A549 (cell line): ENCODE measurements around the gene PHTF1. TPM values are rescaled to one million over a fixed set of nuclear protein-coding genes. Genes with fewer than 3 reads are reported as not detected.

Experiments
- ATAC-seq, 2 experiments: fragments of 200-7000 bp in 1 of 2; fragments of >200 bp in 1 of 2; cut with Nextera tagmentation in 1 of 2; cut with Tn5 transposase in 1 of 2; 3 replicates each; pipeline versions ENCODE4 v1.8.0 to v1.9.1; 2018 to 2020; ENCODE audit warnings: mild to moderate bottlenecking in 1 of 2, moderate library complexity in 1 of 2
- CTCF ChIA-PET: fragments of 300-600 bp; sonication (Branson Sonifier 250); formaldehyde crosslinking; extraction: SDS; loops from one replicate; lab custom pipeline; 2021; ENCODE audit warnings: antibody characterized with exemption, inconsistent platforms; lab: Yijun Ruan, JAX
- POLR2A ChIA-PET: fragments of 350-600 bp; formaldehyde crosslinking; extraction: SDS; loops from one replicate; lab custom pipeline; 2021; ENCODE audit warnings: antibody characterized with exemption, inconsistent platforms; lab: Yijun Ruan, JAX
- DNase-seq, 2 experiments: peaks; one replicate each; pipeline versions ENCODE4 v3.0.0 to v3.0.0-alpha.2; 2011 to 2016; ENCODE audit warnings: low read depth in 1 of 2, low spot score in 1 of 2
- FAIRE-seq: peaks from 2 replicates; lab custom pipeline; 2011; peaks lifted over from hg19 to GRCh38; lab: Jason Lieb, UNC
- H3K27ac ChIP-seq, 2 experiments: fragments of >200 bp; sonication (Bioruptor Twin); formaldehyde crosslinking; 3 replicates each; pipeline ENCODE4 v1.5.1; 2016 to 2017
- H3K4me1 ChIP-seq: fragments of >200 bp; sonication (Bioruptor Twin); formaldehyde crosslinking; 3 replicates; pipeline ENCODE4 v1.6.1; 2016
- H3K4me2 ChIP-seq: fragments of >200 bp; sonication (Bioruptor Twin); formaldehyde crosslinking; 3 replicates; pipeline ENCODE4 v1.6.1; 2016
- H3K4me3 ChIP-seq: fragments of >200 bp; sonication (Bioruptor Twin); formaldehyde crosslinking; 3 replicates; pipeline ENCODE4 v1.5.1; 2016
- H3K9me3 ChIP-seq: fragments of >200 bp; sonication (Bioruptor Twin); formaldehyde crosslinking; 3 replicates; pipeline ENCODE4 v1.6.1; 2016
- CEBPB ChIP-seq, 2 experiments: fragments of >200 bp in 1 of 2; sonication (Bioruptor Twin) in 1 of 2; formaldehyde crosslinking in 1 of 2; IDR thresholded peaks; 2 replicates each; pipeline ENCODE4 v1.6.1; 2012 to 2016
- EHMT2 ChIP-seq: fragments of 200-600 bp; sonication (generic); IDR thresholded peaks from 2 replicates; pipeline ENCODE4 v1.6.1; 2016; ENCODE audit warnings: antibody characterized with exemption, low read depth, mild to moderate bottlenecking, moderate library complexity
- EP300 ChIP-seq, 2 experiments: fragments of >200 bp; sonication (Bioruptor Twin); formaldehyde crosslinking; IDR thresholded peaks; 2 replicates in 1 of 2; 3 replicates in 1 of 2; pipeline ENCODE4 v1.6.1; 2016 to 2017
- ESRRA ChIP-seq: fragments of 150-350 bp; IDR thresholded peaks from 2 replicates; pipeline ENCODE4 v1.6.1; 2014; ENCODE audit warnings: mild to moderate bottlenecking, low read length, borderline replicate concordance
- FOSL2 ChIP-seq, 2 experiments: fragments of 450-650 bp in 1 of 2; fragments of >200 bp in 1 of 2; sonication (Bioruptor Twin) in 1 of 2; formaldehyde crosslinking; IDR thresholded peaks; 2 replicates each; pipeline versions ENCODE4 v1.5.0 to v1.6.1; 2016 to 2020; ENCODE audit warnings: mild to moderate bottlenecking in 1 of 2, moderate library complexity in 1 of 2
- GATA3 ChIP-seq: IDR thresholded peaks from 2 replicates; pipeline ENCODE4 v1.6.1; 2012; ENCODE audit warnings: borderline replicate concordance
- HOXB5 ChIP-seq: fragments of 250-450 bp; sonication (Bioruptor Pico); IDR thresholded peaks from 2 replicates; pipeline ENCODE4 v1.5.0; 2020; ENCODE audit warnings: mild to moderate bottlenecking, moderate library complexity
- MAFK ChIP-seq: fragments of 450-650 bp; IDR thresholded peaks from 2 replicates; pipeline ENCODE4 v1.6.1; 2014; ENCODE audit not compliant: partially characterized antibody
- PHF8 ChIP-seq: fragments of 200-600 bp; sonication (generic); IDR thresholded peaks from 2 replicates; pipeline ENCODE4 v1.6.1; 2016; ENCODE audit warnings: low read depth, mild to moderate bottlenecking, antibody characterized with exemption, moderate library complexity, borderline replicate concordance
- POLR2A ChIP-seq: IDR thresholded peaks from 2 replicates; pipeline ENCODE4 v1.6.1; 2012; ENCODE audit warnings: mild to moderate bottlenecking, low read length
- RARB ChIP-seq: fragments of 250-450 bp; sonication (Bioruptor Pico); IDR thresholded peaks from 2 replicates; pipeline ENCODE4 v1.8.0; 2021; ENCODE audit warnings: mild to moderate bottlenecking, moderate library complexity
- RNF2 ChIP-seq: fragments of 200-600 bp; sonication (generic); IDR thresholded peaks from 2 replicates; pipeline ENCODE4 v1.6.1; 2016; ENCODE audit warnings: low read depth, mild to moderate bottlenecking, antibody characterized with exemption, moderate library complexity, borderline replicate concordance
- SMC3 ChIP-seq: fragments of >200 bp; sonication (Bioruptor Twin); formaldehyde crosslinking; IDR thresholded peaks from 3 replicates; pipeline ENCODE4 v1.6.1; 2018; ENCODE audit warnings: inconsistent platforms
- SREBF2 ChIP-seq: fragments of 450-650 bp; IDR thresholded peaks from 2 replicates; pipeline ENCODE4 v1.6.1; 2014; ENCODE audit warnings: mild to moderate bottlenecking, moderate library complexity
- TFCP2L1 ChIP-seq: fragments of 250-450 bp; sonication (Bioruptor Pico); IDR thresholded peaks from 2 replicates; pipeline ENCODE4 v1.5.0; 2021; ENCODE audit warnings: mild to moderate bottlenecking
- TP53 ChIP-seq: fragments of 250-450 bp; sonication (Bioruptor Pico); IDR thresholded peaks from 2 replicates; pipeline ENCODE4 v1.5.0; 2021; ENCODE audit warnings: mild to moderate bottlenecking, moderate library complexity
- ZC3H11A ChIP-seq: fragments of 450-650 bp; IDR thresholded peaks from 2 replicates; pipeline ENCODE4 v1.6.1; 2014; ENCODE audit warnings: antibody characterized with exemption, mild to moderate bottlenecking
- ZFP36 ChIP-seq: fragments of 450-650 bp; IDR thresholded peaks from 2 replicates; pipeline ENCODE4 v1.6.1; 2014; ENCODE audit warnings: borderline replicate concordance; ENCODE audit not compliant: partially characterized antibody
- ZSCAN20 ChIP-seq: fragments of 250-450 bp; sonication (Bioruptor Pico); IDR thresholded peaks from 2 replicates; pipeline ENCODE4 v1.8.0; 2022; ENCODE audit warnings: mild to moderate bottlenecking, moderate library complexity
- WGBS: methylation state at CpG from one replicate; pipeline ENCODE4 v1.1.6; 2017; ENCODE audit errors: missing lambda C conversion rate; 5-methylcytosine and 5-hydroxymethylcytosine counted together
- polyA plus RNA-seq, 4 experiments: library from polyadenylated mRNA; depleted of rRNA in 3 of 4; stranded (reverse); fragments of >200 nt; fragmentation: RNase III in 1 of 4; extraction: RNeasy Plus Mini Kit Qiagen cat#74134 plus additional on column Dnase treatment in 1 of 4; gene quantifications; 2 replicates in 3 of 4; 3 replicates in 1 of 4; pipeline ENCODE4 v1.2.3, GENCODE V29; 2011 to 2017
- TF ChIP-seq, protein P1 (sequence below): fragments of 250-450 bp; sonication (Bioruptor Pico); IDR thresholded peaks from 2 replicates; pipeline ENCODE4 v1.5.0; 2021; ENCODE audit warnings: mild to moderate bottlenecking, moderate library complexity, borderline replicate concordance
- TF ChIP-seq, protein P2 (sequence below): fragments of 150-350 bp; IDR thresholded peaks from 2 replicates; pipeline ENCODE4 v1.6.1; 2014; ENCODE audit warnings: low read depth, mild to moderate bottlenecking, low read length
- TF ChIP-seq, protein P3 (sequence below): fragments of 250-450 bp; sonication (Bioruptor Pico); IDR thresholded peaks from 2 replicates; pipeline ENCODE4 v1.5.0; 2020; ENCODE audit warnings: low read depth, mild to moderate bottlenecking, moderate library complexity
- TF ChIP-seq, protein P4 (sequence below): fragments of >200 bp; sonication (Bioruptor Twin); formaldehyde crosslinking; IDR thresholded peaks from 3 replicates; pipeline ENCODE4 v1.5.1; 2016

Gene PHTF1
- polyA plus RNA-seq, 2 of the 4 experiments (the other 2 are of a cell fraction): 17.0 to 17.1 TPM

DNA sequence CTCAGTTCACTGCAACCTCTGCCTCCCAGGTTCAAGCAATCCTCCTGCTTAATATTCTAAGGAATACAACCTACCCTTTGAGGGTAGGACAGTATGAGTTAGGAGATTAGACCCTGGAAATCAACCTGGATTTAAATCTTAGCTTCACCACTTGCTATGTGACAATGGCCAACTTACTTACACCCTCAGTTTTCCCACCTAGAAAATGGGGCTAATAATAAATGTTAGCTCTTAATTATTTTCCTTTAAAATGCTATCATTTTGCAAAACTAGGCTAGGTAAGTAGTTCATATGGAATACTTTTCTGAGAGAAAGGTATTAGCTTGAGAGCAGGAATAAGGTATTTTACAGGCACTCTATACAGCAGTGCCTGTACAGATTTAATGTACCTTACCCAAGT, 110.8 kb downstream of the PHTF1 start:
- POLR2A ChIA-PET: no interaction called here

DNA sequence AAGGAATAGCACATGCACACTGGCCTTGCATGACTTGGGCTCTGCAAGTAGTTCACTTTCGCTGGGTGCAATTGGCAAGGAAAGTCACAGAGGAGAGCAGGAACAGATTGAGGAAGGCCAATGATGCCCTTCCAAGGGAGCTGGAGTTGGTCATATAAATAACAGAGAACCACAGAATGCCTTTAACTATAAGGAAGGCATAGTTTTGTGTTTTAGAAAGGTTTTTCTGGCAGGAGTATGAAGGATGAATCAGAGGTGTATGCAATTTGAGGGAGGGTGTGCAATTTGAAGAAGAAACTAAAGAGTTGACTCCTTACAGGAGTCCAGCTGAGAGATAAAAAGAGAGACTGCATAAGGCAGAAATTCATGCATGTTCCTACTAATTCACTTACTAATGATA, 112.1 kb downstream of the PHTF1 start:
- FAIRE-seq: no peak
- ChIA-PET CTCF (no interaction called here), POLR2A (no interaction called here)
- no peak for ATAC-seq
- H3K27ac ChIP-seq: no peak overlapping the region
- H3K4me3 ChIP-seq: no peak overlapping the region
- WGBS: 71% methylated on average over 1 of the region's 1 CpG
- H3K4me1 ChIP-seq: no peaks in the 10 kb centered on the region
- no peak for DNase-seq
- TF ChIP-seq, protein P1, sequence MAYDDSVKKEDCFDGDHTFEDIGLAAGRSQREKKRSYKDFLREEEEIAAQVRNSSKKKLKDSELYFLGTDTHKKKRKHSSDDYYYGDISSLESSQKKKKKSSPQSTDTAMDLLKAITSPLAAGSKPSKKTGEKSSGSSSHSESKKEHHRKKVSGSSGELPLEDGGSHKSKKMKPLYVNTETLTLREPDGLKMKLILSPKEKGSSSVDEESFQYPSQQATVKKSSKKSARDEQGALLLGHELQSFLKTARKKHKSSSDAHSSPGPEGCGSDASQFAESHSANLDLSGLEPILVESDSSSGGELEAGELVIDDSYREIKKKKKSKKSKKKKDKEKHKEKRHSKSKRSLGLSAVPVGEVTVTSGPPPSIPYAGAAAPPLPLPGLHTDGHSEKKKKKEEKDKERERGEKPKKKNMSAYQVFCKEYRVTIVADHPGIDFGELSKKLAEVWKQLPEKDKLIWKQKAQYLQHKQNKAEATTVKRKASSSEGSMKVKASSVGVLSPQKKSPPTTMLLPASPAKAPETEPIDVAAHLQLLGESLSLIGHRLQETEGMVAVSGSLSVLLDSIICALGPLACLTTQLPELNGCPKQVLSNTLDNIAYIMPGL (CRISPR knock-in tag): no peak
- TF ChIP-seq FOSL2 (IDR thresholded peaks at IDR 0.05) (no peak), FOSL2 (CRISPR knock-in tag; IDR thresholded peaks at IDR 0.05) (no peak), TP53 (no peak), ZFP36 (no peak), PHF8 (no peak), EP300 (IDR thresholded peaks at IDR 0.05) (no peak)
- TF ChIP-seq, protein P2, sequence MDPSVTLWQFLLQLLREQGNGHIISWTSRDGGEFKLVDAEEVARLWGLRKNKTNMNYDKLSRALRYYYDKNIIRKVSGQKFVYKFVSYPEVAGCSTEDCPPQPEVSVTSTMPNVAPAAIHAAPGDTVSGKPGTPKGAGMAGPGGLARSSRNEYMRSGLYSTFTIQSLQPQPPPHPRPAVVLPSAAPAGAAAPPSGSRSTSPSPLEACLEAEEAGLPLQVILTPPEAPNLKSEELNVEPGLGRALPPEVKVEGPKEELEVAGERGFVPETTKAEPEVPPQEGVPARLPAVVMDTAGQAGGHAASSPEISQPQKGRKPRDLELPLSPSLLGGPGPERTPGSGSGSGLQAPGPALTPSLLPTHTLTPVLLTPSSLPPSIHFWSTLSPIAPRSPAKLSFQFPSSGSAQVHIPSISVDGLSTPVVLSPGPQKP: no peak
- H3K4me2 ChIP-seq: no peak overlapping the region
- no peaks in the 10 kb centered on the region for H3K9me3 ChIP-seq

More for the DNA sequence above, 110.8 kb downstream of the PHTF1 start:
- H3K9me3 ChIP-seq: no peaks in the 10 kb centered on the region
- H3K4me2 ChIP-seq: no peak overlapping the region
- DNase-seq (no peak), ATAC-seq (no peak), FAIRE-seq (no peak)
- no peak overlapping the region for H3K4me3 ChIP-seq
- peaks cover 4% of the 10 kb centered on the region; the same call in 1 of the 3 replicates for H3K4me1 ChIP-seq
- TF ChIP-seq, protein P3, sequence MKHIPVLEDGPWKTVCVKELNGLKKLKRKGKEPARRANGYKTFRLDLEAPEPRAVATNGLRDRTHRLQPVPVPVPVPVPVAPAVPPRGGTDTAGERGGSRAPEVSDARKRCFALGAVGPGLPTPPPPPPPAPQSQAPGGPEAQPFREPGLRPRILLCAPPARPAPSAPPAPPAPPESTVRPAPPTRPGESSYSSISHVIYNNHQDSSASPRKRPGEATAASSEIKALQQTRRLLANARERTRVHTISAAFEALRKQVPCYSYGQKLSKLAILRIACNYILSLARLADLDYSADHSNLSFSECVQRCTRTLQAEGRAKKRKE (CRISPR knock-in tag): no peak
- TF ChIP-seq RARB (CRISPR knock-in tag): no peak
- no peak for TF ChIP-seq HOXB5 (CRISPR knock-in tag)
- no peak for TF ChIP-seq ZC3H11A
- TF ChIP-seq ESRRA: no peak
- TF ChIP-seq EHMT2: no peak
- no peak for TF ChIP-seq TFCP2L1 (CRISPR knock-in tag)
- no peak for TF ChIP-seq SREBF2
- no peak for TF ChIP-seq GATA3
- TF ChIP-seq CEBPB (IDR thresholded peaks at IDR 0.05): no peak
- TF ChIP-seq, protein P2: no peak
- TF ChIP-seq RNF2: no peak
- TF ChIP-seq, protein P4, sequence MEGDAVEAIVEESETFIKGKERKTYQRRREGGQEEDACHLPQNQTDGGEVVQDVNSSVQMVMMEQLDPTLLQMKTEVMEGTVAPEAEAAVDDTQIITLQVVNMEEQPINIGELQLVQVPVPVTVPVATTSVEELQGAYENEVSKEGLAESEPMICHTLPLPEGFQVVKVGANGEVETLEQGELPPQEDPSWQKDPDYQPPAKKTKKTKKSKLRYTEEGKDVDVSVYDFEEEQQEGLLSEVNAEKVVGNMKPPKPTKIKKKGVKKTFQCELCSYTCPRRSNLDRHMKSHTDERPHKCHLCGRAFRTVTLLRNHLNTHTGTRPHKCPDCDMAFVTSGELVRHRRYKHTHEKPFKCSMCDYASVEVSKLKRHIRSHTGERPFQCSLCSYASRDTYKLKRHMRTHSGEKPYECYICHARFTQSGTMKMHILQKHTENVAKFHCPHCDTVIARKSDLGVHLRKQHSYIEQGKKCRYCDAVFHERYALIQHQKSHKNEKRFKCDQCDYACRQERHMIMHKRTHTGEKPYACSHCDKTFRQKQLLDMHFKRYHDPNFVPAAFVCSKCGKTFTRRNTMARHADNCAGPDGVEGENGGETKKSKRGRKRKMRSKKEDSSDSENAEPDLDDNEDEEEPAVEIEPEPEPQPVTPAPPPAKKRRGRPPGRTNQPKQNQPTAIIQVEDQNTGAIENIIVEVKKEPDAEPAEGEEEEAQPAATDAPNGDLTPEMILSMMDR: no peak
- TF ChIP-seq ZSCAN20 (CRISPR knock-in tag): no peak
- TF ChIP-seq MAFK: no peak
- no peak for TF ChIP-seq POLR2A
- no peak for TF ChIP-seq SMC3
- CTCF ChIA-PET: no interaction called here
- H3K27ac ChIP-seq: no peak overlapping the region

Other genes starting within 250 kb of the PHTF1 start
- 8.8 and 9.7 TPM in 2 replicates for gene RSBN1, start 53.0 kb upstream of the PHTF1 start, polyA plus RNA-seq (2011; rRNA removed)
- 2.9 to 3.0 TPM (median 2.9 TPM) in 3 replicates for gene RSBN1, start 53.0 kb upstream of the PHTF1 start, polyA plus RNA-seq (2017; fragmentation: RNase III; extraction: RNeasy Plus Mini Kit Qiagen cat#74134 plus additional on column Dnase treatment)
- not detected in 2 replicates for gene PTPN22, start 112.2 kb upstream of the PHTF1 start, polyA plus RNA-seq (2011; rRNA removed)
- gene PTPN22, start 112.2 kb upstream of the PHTF1 start, polyA plus RNA-seq (2017; fragmentation: RNase III; extraction: RNeasy Plus Mini Kit Qiagen cat#74134 plus additional on column Dnase treatment): not detected in 3 replicates
- gene BCL2L15, start 128.1 kb upstream of the PHTF1 start, polyA plus RNA-seq (2011; rRNA removed): 2.3 and 3.1 TPM in 2 replicates
- gene BCL2L15, start 128.1 kb upstream of the PHTF1 start, polyA plus RNA-seq (2017; fragmentation: RNase III; extraction: RNeasy Plus Mini Kit Qiagen cat#74134 plus additional on column Dnase treatment): 0.79 to 2.1 TPM (median 0.87 TPM) in 3 replicates
- 11.9 and 12.0 TPM in 2 replicates for gene AP4B1, start 145.3 kb upstream of the PHTF1 start, polyA plus RNA-seq (2011; rRNA removed)
- 9.2 to 9.4 TPM (median 9.2 TPM) in 3 replicates for gene AP4B1, start 145.3 kb upstream of the PHTF1 start, polyA plus RNA-seq (2017; fragmentation: RNase III; extraction: RNeasy Plus Mini Kit Qiagen cat#74134 plus additional on column Dnase treatment)
- gene DCLRE1B, start 145.8 kb upstream of the PHTF1 start, polyA plus RNA-seq (2011; rRNA removed): 4.8 and 6.3 TPM in 2 replicates
- gene DCLRE1B, start 145.8 kb upstream of the PHTF1 start, polyA plus RNA-seq (2017; fragmentation: RNase III; extraction: RNeasy Plus Mini Kit Qiagen cat#74134 plus additional on column Dnase treatment): 5.5 to 6.4 TPM (median 5.7 TPM) in 3 replicates
- gene HIPK1, start 169.8 kb upstream of the PHTF1 start, polyA plus RNA-seq (2011; rRNA removed): 27.4 and 35.9 TPM in 2 replicates
- 11.1 to 11.5 TPM (median 11.3 TPM) in 3 replicates for gene HIPK1, start 169.8 kb upstream of the PHTF1 start, polyA plus RNA-seq (2017; fragmentation: RNase III; extraction: RNeasy Plus Mini Kit Qiagen cat#74134 plus additional on column Dnase treatment)
- 1.2 TPM in 2 replicates for gene OLFML3, start 220.0 kb upstream of the PHTF1 start, polyA plus RNA-seq (2011; rRNA removed)
- gene OLFML3, start 220.0 kb upstream of the PHTF1 start, polyA plus RNA-seq (2017; fragmentation: RNase III; extraction: RNeasy Plus Mini Kit Qiagen cat#74134 plus additional on column Dnase treatment): 6.6 to 9.3 TPM (median 8.0 TPM) in 3 replicates